ENCODE results near the gene CD177. TPM values are rescaled to one million over a fixed set of nuclear protein-coding genes. Genes with fewer than 3 reads are reported as not detected.
"Not testable (repeated sequence)": the region's sequence is repeated elsewhere in the genome, so short reads cannot be mapped to it uniquely, and the experiment has no call there.

CD177 gene
- total RNA-seq, 1 experiment from 2014 or later, result not detected

GRCh38 chr19:43367822-43368221 is 14.3 kb downstream of the CD177 start:
- TF ChIP-seq EGR1 (IDR thresholded peaks at IDR 0.05; ENCODE audit: low read depth) (no peak), MAX (IDR thresholded peaks at IDR 0.05) (no peak), REST (IDR thresholded peaks at IDR 0.05; ENCODE audit: low read depth) (no peak), ATF3 (IDR thresholded peaks at IDR 0.05) (no peak), EZH2phosphoT487 (IDR thresholded peaks at IDR 0.05; ENCODE audit: borderline replicate concordance) (no peak), EZH2 (IDR thresholded peaks at IDR 0.05) (no peak), RAD21 (IDR thresholded peaks at IDR 0.05; ENCODE audit: low read depth) (no peak), SIN3A (IDR thresholded peaks at IDR 0.05; ENCODE audit: low read depth) (no peak), ZNF274 (IDR thresholded peaks at IDR 0.05; ENCODE audit: low read depth, low read length) (no peak), JUND (IDR thresholded peaks at IDR 0.05) (no peak), POLR2AphosphoS5 (IDR thresholded peaks at IDR 0.05; ENCODE audit: low read depth, low read length) (no peak), POLR2A (IDR thresholded peaks at IDR 0.05; ENCODE audit: borderline replicate concordance, extremely low read depth, insufficient read depth, insufficient read length) (no peak)
- Histone ChIP-seq H3K36me3 (ENCODE audit: control insufficient read depth in 1 of 2, insufficient read depth in 2 of 2, low read length in 2 of 2) (no peaks in the 10 kb centered on the region), H3K9me3 (ENCODE audit: control insufficient read depth in 1 of 2, insufficient read depth in 1 of 2, low read depth in 1 of 2, low read length in 2 of 2) (no peaks in the 10 kb centered on the region), H3K4me1 (ENCODE audit: control insufficient read depth in 1 of 2, insufficient read depth in 2 of 2, low read length in 2 of 2) (no peaks in the 10 kb centered on the region), H3K4me2 (ENCODE audit: low read length) (no peak overlapping the region), H3K27ac (ENCODE audit: low read depth, low read length) (no peak overlapping the region), H3K79me2 (ENCODE audit: insufficient read depth, low read length) (no peaks in the 10 kb centered on the region), H3K27me3 (ENCODE audit: insufficient read depth, low read length) (peaks cover 22% of the 10 kb centered on the region), H2AFZ (ENCODE audit: low read depth, low read length, poor library complexity, severe bottlenecking) (no peak overlapping the region), H3K9ac (ENCODE audit: low read length) (no peak overlapping the region), H3K9me2 (ENCODE audit: insufficient read depth) (no peaks in the 10 kb centered on the region), H3K4me3 (replicated peaks in 1 of 2; ENCODE audit: low read depth in 1 of 2, low read length in 2 of 2) (no peak overlapping the region), H4K20me1 (ENCODE audit: insufficient read depth) (no peaks in the 10 kb centered on the region)
- intact Hi-C loops (cut with micrococcal nuclease), result no loop called here
- POLR2A ChIA-PET, result no interaction called here
- CTCF ChIA-PET, result no interaction called here
- ATAC-seq (no peak), DNase-seq (ENCODE audit: low read depth, low spot score) (no peak)
- RAD21 ChIA-PET (ENCODE audit: low non-redundant PET in 1 of 2, low total read pairs in 2 of 2, uncharacterized antibody in 2 of 2, unreplicated experiment in 2 of 2), result no interaction called here
- BruUV-seq (replicated peaks), result no TSS peak

GRCh38 chr19:43368897-43369296 is 15.4 kb downstream of the CD177 start:
- H3K27ac ChIP-seq (ENCODE audit: low read depth, low read length); H3K4me2 ChIP-seq (ENCODE audit: low read length); CTCF ChIA-PET; H3K79me2 ChIP-seq (ENCODE audit: insufficient read depth, low read length); BruUV-seq (replicated peaks); H3K36me3 ChIP-seq (ENCODE audit: control insufficient read depth in 1 of 2, insufficient read depth in 2 of 2, low read length in 2 of 2); intact Hi-C loops (cut with micrococcal nuclease); H3K4me3 ChIP-seq (replicated peaks in 1 of 2; ENCODE audit: low read depth in 1 of 2, low read length in 2 of 2); POLR2A ChIA-PET; H3K4me1 ChIP-seq (ENCODE audit: control insufficient read depth in 1 of 2, insufficient read depth in 2 of 2, low read length in 2 of 2); H4K20me1 ChIP-seq (ENCODE audit: insufficient read depth); H3K9me2 ChIP-seq (ENCODE audit: insufficient read depth); DNase-seq (ENCODE audit: low read depth, low spot score); RAD21 ChIA-PET (ENCODE audit: low non-redundant PET in 1 of 2, low total read pairs in 2 of 2, uncharacterized antibody in 2 of 2, unreplicated experiment in 2 of 2); H3K9ac ChIP-seq (ENCODE audit: low read length); H3K9me3 ChIP-seq (ENCODE audit: control insufficient read depth in 1 of 2, insufficient read depth in 1 of 2, low read depth in 1 of 2, low read length in 2 of 2); H2AFZ ChIP-seq (ENCODE audit: low read depth, low read length, poor library complexity, severe bottlenecking): not testable (repeated sequence)
- peaks cover 22% of the 10 kb centered on the region for H3K27me3 ChIP-seq (ENCODE audit: insufficient read depth, low read length)
- peak; percentile 38; the same call in 1 of the 2 replicates for ATAC-seq
